ENCODE data around the gene AGAP9.
"Not testable (repeated sequence)": the region's sequence is repeated elsewhere in the genome, so short reads cannot be mapped to it uniquely, and the experiment has no call there.

AGAP9 gene

GRCh38 chr10:47523475-47523874 is at the start of gene AGAP9:
TSS of gene AGAP9 (minus strand) at chr10:47523638. CDS start at chr10:47523526, 112 bp downstream.
- DNase-seq (ENCODE audit: low read depth, low spot score): not testable (repeated sequence)

GRCh38 chr10:47571138-47571912 is 47.9 kb upstream of the AGAP9 start:
- not testable (repeated sequence) for DNase-seq (ENCODE audit: low read depth, low spot score)

GRCh38 chr10:47566757-47567156 is 43.3 kb upstream of the AGAP9 start:
- DNase-seq (ENCODE audit: low read depth, low spot score): not testable (repeated sequence)

GRCh38 chr10:47566108-47566699 is 42.8 kb upstream of the AGAP9 start:
- not testable (repeated sequence) for DNase-seq (ENCODE audit: low read depth, low spot score)

GRCh38 chr10:47565517-47565920 is 42.1 kb upstream of the AGAP9 start:
- DNase-seq (ENCODE audit: low read depth, low spot score): not testable (repeated sequence)

- DNase-seq (ENCODE audit: low read depth, low spot score): not testable (repeated sequence)
Observed at GRCh38 chr10:47564953-47565352, 41.5 kb upstream of the AGAP9 start.

- not testable (repeated sequence) for DNase-seq (ENCODE audit: low read depth, low spot score)
Observed at GRCh38 chr10:47564318-47564717, 40.9 kb upstream of the AGAP9 start.

GRCh38 chr10:47560452-47560851 is 37.0 kb upstream of the AGAP9 start:
- not testable (repeated sequence) for DNase-seq (ENCODE audit: low read depth, low spot score)

- not testable (repeated sequence) for DNase-seq (ENCODE audit: low read depth, low spot score)
Observed at GRCh38 chr10:47559718-47560308, 36.4 kb upstream of the AGAP9 start.

- not testable (repeated sequence) for DNase-seq (ENCODE audit: low read depth, low spot score)
Observed at GRCh38 chr10:47558109-47558508, 34.7 kb upstream of the AGAP9 start.

- not testable (repeated sequence) for DNase-seq (ENCODE audit: low read depth, low spot score)
Observed at GRCh38 chr10:47557616-47558015, 34.2 kb upstream of the AGAP9 start.

GRCh38 chr10:47555334-47555733 is 31.9 kb upstream of the AGAP9 start:
- not testable (repeated sequence) for DNase-seq (ENCODE audit: low read depth, low spot score)

GRCh38 chr10:47554552-47554951 is 31.1 kb upstream of the AGAP9 start:
- not testable (repeated sequence) for DNase-seq (ENCODE audit: low read depth, low spot score)

- DNase-seq (ENCODE audit: low read depth, low spot score): not testable (repeated sequence)
Observed at GRCh38 chr10:47553860-47554247, 30.4 kb upstream of the AGAP9 start.

GRCh38 chr10:47553214-47553859 is 29.9 kb upstream of the AGAP9 start:
- DNase-seq (ENCODE audit: low read depth, low spot score): peak; percentile 56

- not testable (repeated sequence) for DNase-seq (ENCODE audit: low read depth, low spot score)
Observed at GRCh38 chr10:47552719-47553118, 29.3 kb upstream of the AGAP9 start.

- not testable (repeated sequence) for DNase-seq (ENCODE audit: low read depth, low spot score)
Observed at GRCh38 chr10:47547286-47547685, 23.8 kb upstream of the AGAP9 start.

GRCh38 chr10:47536430-47536829 is 13.0 kb upstream of the AGAP9 start:
- not testable (repeated sequence) for DNase-seq (ENCODE audit: low read depth, low spot score)

GRCh38 chr10:47502313-47502712 is 21.1 kb downstream of the AGAP9 start:
- DNase-seq (ENCODE audit: low read depth, low spot score): not testable (repeated sequence)

- not testable (repeated sequence) for DNase-seq (ENCODE audit: low read depth, low spot score)
Observed at GRCh38 chr10:47494226-47494625, 29.2 kb downstream of the AGAP9 start.

GRCh38 chr10:47491600-47491999 is 31.8 kb downstream of the AGAP9 start, which contains the start of gene FAM25G:
TSS of gene FAM25G (minus strand) at chr10:47491700. CDS start at chr10:47491674, 26 bp downstream.
- DNase-seq (ENCODE audit: low read depth, low spot score): not testable (repeated sequence)

- not testable (repeated sequence) for DNase-seq (ENCODE audit: low read depth, low spot score)
Observed at GRCh38 chr10:47489630-47490029, 33.8 kb downstream of the AGAP9 start.
